ENCODE results near the gene RERE.

DNA sequence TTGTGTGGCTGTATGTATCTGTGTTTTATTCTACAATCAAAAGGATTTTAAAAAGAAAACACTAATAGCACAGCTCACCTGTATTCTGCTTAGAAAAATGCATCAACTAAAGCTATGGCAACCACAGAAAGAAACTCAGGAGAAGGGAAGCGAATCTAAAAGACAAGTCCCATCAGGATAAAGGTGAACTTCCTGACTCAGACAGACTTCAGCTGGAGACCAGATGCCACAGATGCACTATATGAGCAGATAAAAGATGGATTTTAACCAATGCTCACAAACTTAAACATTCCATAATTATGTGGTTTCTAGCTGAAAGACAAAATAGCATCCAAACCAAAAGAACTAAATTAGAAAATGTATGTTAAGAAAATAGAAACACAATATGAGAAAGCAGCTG, 231.0 kb downstream of the RERE start:
- TF ChIP-seq CTCF (conservative IDR thresholded peaks at IDR 0.05) (no peak), EZH2 (IDR thresholded peaks at IDR 0.05; ENCODE audit: low read depth) (no peak)

Data from PC-9 (cell line).